ENCODE measurements around the gene PCDH10.

Gene PCDH10

DNA sequence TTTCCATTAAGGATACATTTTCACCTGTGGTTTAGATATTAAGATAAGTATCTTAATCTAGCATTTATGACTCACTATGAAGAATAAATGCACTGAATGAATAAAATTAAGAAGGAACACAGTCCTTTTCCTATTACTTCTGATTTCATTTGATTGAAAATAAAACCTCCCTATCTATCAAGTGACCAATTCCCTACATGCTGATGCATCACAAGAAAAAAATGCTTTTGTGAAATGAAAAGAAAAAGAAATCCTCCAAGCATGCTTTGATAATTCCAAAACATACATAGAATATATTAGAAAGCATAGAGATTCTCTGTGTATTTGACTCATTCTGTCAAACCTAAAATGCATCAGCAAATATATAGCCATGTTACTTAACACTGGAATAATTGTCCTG is 37.1 kb downstream of the PCDH10 start:
- no peaks in the 10 kb centered on the region for H3K36me3 ChIP-seq (replicated peaks; ENCODE audit: low read depth, low read length)
- H3K4me1 ChIP-seq (ENCODE audit: low read length): no peaks in the 10 kb centered on the region
- no peak overlapping the region for H3K27ac ChIP-seq (ENCODE audit: low read length)
- H4K20me1 ChIP-seq (ENCODE audit: insufficient read depth, low read length): no peaks in the 10 kb centered on the region
- H3K9ac ChIP-seq (ENCODE audit: low read length): no peak overlapping the region
- no peak overlapping the region for H3K4me3 ChIP-seq (ENCODE audit: low read length)
- H2AFZ ChIP-seq (ENCODE audit: low read depth, low read length): no peak overlapping the region
- no peak for TF ChIP-seq EZH2phosphoT487 (IDR thresholded peaks at IDR 0.05; ENCODE audit: low read depth)
- no peak for TF ChIP-seq CTCF (IDR thresholded peaks at IDR 0.05; ENCODE audit: low read depth, low read length)
- H3K4me2 ChIP-seq (ENCODE audit: low read length): no peak overlapping the region
- no peaks in the 10 kb centered on the region for H3K79me2 ChIP-seq (ENCODE audit: low read length)
- no peaks in the 10 kb centered on the region for H3K9me3 ChIP-seq (ENCODE audit: insufficient read depth, low read length)
- no peaks in the 10 kb centered on the region for H3K27me3 ChIP-seq (ENCODE audit: low read depth, low read length)

DNA sequence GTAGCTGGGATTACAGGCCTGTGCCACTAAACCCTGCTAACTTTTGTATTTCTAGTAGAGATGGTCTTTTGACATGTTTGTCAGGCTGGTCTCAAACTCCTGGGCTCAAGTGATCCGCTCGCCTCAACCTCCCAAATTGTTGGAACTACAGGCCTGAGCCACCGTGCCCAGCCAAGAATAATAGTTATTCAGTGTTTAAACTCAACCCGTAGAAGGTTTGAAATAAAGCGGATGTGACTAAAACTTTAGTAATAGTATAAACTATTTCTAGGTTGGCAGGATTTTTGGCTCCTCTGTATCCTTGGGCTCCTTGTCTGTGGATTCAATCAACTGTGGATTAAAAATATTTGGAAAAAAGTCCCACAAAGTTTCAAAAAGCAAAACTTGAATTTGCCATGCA is 37.8 kb downstream of the PCDH10 start:
- Histone ChIP-seq H3K27me3 (ENCODE audit: low read depth, low read length) (no peaks in the 10 kb centered on the region), H3K79me2 (ENCODE audit: low read length) (no peaks in the 10 kb centered on the region), H3K9me3 (ENCODE audit: insufficient read depth, low read length) (no peaks in the 10 kb centered on the region), H3K4me3 (ENCODE audit: low read length) (no peak overlapping the region), H3K36me3 (replicated peaks; ENCODE audit: low read depth, low read length) (no peaks in the 10 kb centered on the region), H3K27ac (ENCODE audit: low read length) (no peak overlapping the region), H2AFZ (ENCODE audit: low read depth, low read length) (no peak overlapping the region), H4K20me1 (ENCODE audit: insufficient read depth, low read length) (no peaks in the 10 kb centered on the region), H3K4me1 (ENCODE audit: low read length) (no peaks in the 10 kb centered on the region), H3K4me2 (ENCODE audit: low read length) (no peak overlapping the region), H3K9ac (ENCODE audit: low read length) (no peak overlapping the region)
- TF ChIP-seq CTCF (IDR thresholded peaks at IDR 0.05; ENCODE audit: low read depth, low read length): no peak
- TF ChIP-seq EZH2phosphoT487 (IDR thresholded peaks at IDR 0.05; ENCODE audit: low read depth): no peak

DNA sequence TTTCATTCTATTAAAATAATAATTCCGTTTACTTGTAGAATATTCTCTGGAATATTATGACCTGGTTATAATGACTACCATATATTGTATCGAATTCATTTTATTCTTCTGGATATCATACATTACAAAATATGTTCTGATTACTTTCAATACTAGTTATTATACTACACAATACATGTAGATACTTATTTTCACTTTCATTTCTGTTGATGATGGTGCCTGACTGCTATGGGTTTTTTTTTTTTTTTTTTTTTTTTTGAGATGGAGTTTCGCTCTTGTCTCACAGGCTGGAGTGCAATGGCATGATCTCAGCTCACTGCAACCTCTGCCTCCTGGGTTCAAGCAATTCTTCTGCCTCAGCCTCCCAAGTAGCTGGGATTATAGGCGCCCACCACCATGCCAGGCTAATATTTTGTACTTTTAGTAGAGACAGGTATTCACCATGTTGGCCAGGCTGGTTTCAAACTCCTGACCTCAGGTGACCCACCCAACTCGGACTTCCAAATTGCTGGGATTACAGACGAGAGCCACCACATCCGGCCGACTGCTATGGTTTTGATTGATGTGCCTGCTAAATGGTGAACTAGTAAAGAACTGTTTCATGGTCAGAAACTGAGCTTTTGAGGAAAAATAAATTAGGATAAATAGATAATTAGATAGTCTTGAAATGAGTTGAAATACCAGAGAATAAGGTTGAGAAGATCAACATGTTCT is 39.5 kb downstream of the PCDH10 start:
- no peaks in the 10 kb centered on the region for H3K4me1 ChIP-seq (ENCODE audit: low read length)
- H3K27me3 ChIP-seq (ENCODE audit: low read depth, low read length): no peaks in the 10 kb centered on the region
- no peaks in the 10 kb centered on the region for H3K9me3 ChIP-seq (ENCODE audit: insufficient read depth, low read length)
- H2AFZ ChIP-seq (ENCODE audit: low read depth, low read length): no peak overlapping the region
- no peak for TF ChIP-seq EZH2phosphoT487 (IDR thresholded peaks at IDR 0.05; ENCODE audit: low read depth)
- no peak for TF ChIP-seq CTCF (IDR thresholded peaks at IDR 0.05; ENCODE audit: low read depth, low read length)
- no peaks in the 10 kb centered on the region for H4K20me1 ChIP-seq (ENCODE audit: insufficient read depth, low read length)
- H3K9ac ChIP-seq (ENCODE audit: low read length): no peak overlapping the region
- H3K4me2 ChIP-seq (ENCODE audit: low read length): no peak overlapping the region
- H3K4me3 ChIP-seq (ENCODE audit: low read length): no peak overlapping the region
- no peak overlapping the region for H3K27ac ChIP-seq (ENCODE audit: low read length)
- no peaks in the 10 kb centered on the region for H3K79me2 ChIP-seq (ENCODE audit: low read length)
- no peaks in the 10 kb centered on the region for H3K36me3 ChIP-seq (replicated peaks; ENCODE audit: low read depth, low read length)

DNA sequence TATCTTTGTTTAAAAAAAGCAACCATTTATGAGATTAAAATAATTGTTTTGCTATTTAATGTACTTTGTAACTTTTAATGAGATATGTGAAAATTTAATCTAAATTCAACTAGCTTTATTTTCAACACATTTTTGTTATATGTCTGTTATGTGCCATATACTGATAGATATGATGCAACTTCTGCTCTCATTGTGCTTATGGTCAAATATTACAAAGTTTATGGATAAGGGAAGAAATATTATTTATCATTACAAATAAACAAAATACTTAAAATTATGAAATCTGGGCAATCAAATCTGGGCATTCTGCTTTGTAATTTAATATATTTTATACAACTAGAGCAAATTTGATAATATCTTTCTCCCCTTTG is 40.0 kb downstream of the PCDH10 start:
- H3K9me3 ChIP-seq (ENCODE audit: insufficient read depth, low read length): no peaks in the 10 kb centered on the region
- H3K9ac ChIP-seq (ENCODE audit: low read length): no peak overlapping the region
- H3K27ac ChIP-seq (ENCODE audit: low read length): no peak overlapping the region
- H3K36me3 ChIP-seq (replicated peaks; ENCODE audit: low read depth, low read length): no peaks in the 10 kb centered on the region
- no peaks in the 10 kb centered on the region for H3K79me2 ChIP-seq (ENCODE audit: low read length)
- TF ChIP-seq CTCF (IDR thresholded peaks at IDR 0.05; ENCODE audit: low read depth, low read length) (no peak), EZH2phosphoT487 (IDR thresholded peaks at IDR 0.05; ENCODE audit: low read depth) (no peak)
- H3K4me2 ChIP-seq (ENCODE audit: low read length): no peak overlapping the region
- no peak overlapping the region for H2AFZ ChIP-seq (ENCODE audit: low read depth, low read length)
- H3K27me3 ChIP-seq (ENCODE audit: low read depth, low read length): no peaks in the 10 kb centered on the region
- H3K4me1 ChIP-seq (ENCODE audit: low read length): no peaks in the 10 kb centered on the region
- no peaks in the 10 kb centered on the region for H4K20me1 ChIP-seq (ENCODE audit: insufficient read depth, low read length)
- no peak overlapping the region for H3K4me3 ChIP-seq (ENCODE audit: low read length)

All from OCI-LY3 (cell line).